GM18861 (cell line): ENCODE measurements around the gene TNRC6B.
"Not testable (repeated sequence)": the region's sequence is repeated elsewhere in the genome, so short reads cannot be mapped to it uniquely, and the experiment has no call there.

Experiments
- ATAC-seq: cut with Tn5 transposase; IDR thresholded peaks from one replicate; pipeline ENCODE4 v1.9.1; 2021; ENCODE audit not compliant: unreplicated experiment

Gene TNRC6B

GRCh38 chr22:40212121-40212520, 34.4 kb downstream of the TNRC6B start:
- ATAC-seq, result no peak

GRCh38 chr22:40213478-40213877, 35.8 kb downstream of the TNRC6B start:
- ATAC-seq, result no peak

- no peak for ATAC-seq
These were observed 37.5 kb downstream of the TNRC6B start for GRCh38 chr22:40215266-40215665.

GRCh38 chr22:40216041-40216756, 38.5 kb downstream of the TNRC6B start:
- ATAC-seq, result no peak

- no peak for ATAC-seq
These were observed 40.4 kb downstream of the TNRC6B start for GRCh38 chr22:40218152-40218551.

GRCh38 chr22:40218723-40219294, 41.1 kb downstream of the TNRC6B start:
- ATAC-seq, result no peak

- no peak for ATAC-seq
These were observed 42.8 kb downstream of the TNRC6B start for GRCh38 chr22:40220316-40221054.

- ATAC-seq, result no peak
These were observed 43.3 kb downstream of the TNRC6B start for GRCh38 chr22:40221055-40221414.

GRCh38 chr22:40222979-40223378, 45.3 kb downstream of the TNRC6B start:
- not testable (repeated sequence) for ATAC-seq

GRCh38 chr22:40224702-40225101, 47.0 kb downstream of the TNRC6B start:
- ATAC-seq, result no peak

GRCh38 chr22:40226620-40227019, 48.9 kb downstream of the TNRC6B start:
- no peak for ATAC-seq

- no peak for ATAC-seq
These were observed 54.0 kb downstream of the TNRC6B start for GRCh38 chr22:40231618-40232313.

GRCh38 chr22:40232624-40233023, 54.9 kb downstream of the TNRC6B start:
- no peak for ATAC-seq

GRCh38 chr22:40233886-40234285, 56.2 kb downstream of the TNRC6B start:
- no peak for ATAC-seq

GRCh38 chr22:40234658-40235057, 56.9 kb downstream of the TNRC6B start:
- ATAC-seq, result no peak

GRCh38 chr22:40235308-40235707, 57.6 kb downstream of the TNRC6B start:
- no peak for ATAC-seq

- no peak for ATAC-seq
These were observed 58.5 kb downstream of the TNRC6B start for GRCh38 chr22:40236131-40236665.

GRCh38 chr22:40237241-40237640, 59.5 kb downstream of the TNRC6B start:
- ATAC-seq, result no peak

- no peak for ATAC-seq
These were observed 60.2 kb downstream of the TNRC6B start for GRCh38 chr22:40237788-40238424.

- ATAC-seq, result no peak
These were observed 61.0 kb downstream of the TNRC6B start for GRCh38 chr22:40238425-40239344.
